Esophagus muscularis mucosa (tissue), 3 donors: ENCODE measurements around the gene UBAC2.

Experiments used
- CTCF ChIP-seq, 3 experiments: fragments of 200-600 bp in 2 of 3; fragments of 450-650 bp in 1 of 3; sonication (generic) in 2 of 3; IDR thresholded peaks; one replicate each; pipeline ENCODE4 v1.5.1; 2017 to 2019; ENCODE audit warnings: antibody characterized with exemption in 3 of 3, mild to moderate bottlenecking in 2 of 3, moderate library complexity in 1 of 3
- POLR2A ChIP-seq: fragments of 450-650 bp; IDR thresholded peaks from one replicate; pipeline ENCODE4 v1.6.1; 2017; ENCODE audit warnings: antibody characterized with exemption, moderate library complexity, mild to moderate bottlenecking, low read depth

- TF ChIP-seq CTCF (IDR thresholded peaks at IDR 0.05) (no peak), POLR2A (no peak)
These were observed 55.6 kb downstream of the UBAC2 start for GRCh38 chr13:99256283-99256682.
